A549 treated with GW870086 at 1 μM for 4 hours (cell line): ENCODE measurements around the gene CREB3. TPM values are rescaled to one million over a fixed set of nuclear protein-coding genes. Genes with fewer than 3 reads are reported as not detected.

Source experiments
- total RNA-seq: library from RNA; stranded (reverse); fragments of 200-300 nt; extraction: Qiagen RNA extraction; gene quantifications from 5 replicates; pipeline ENCODE4 v1.2.3, GENCODE V29; 2022; ENCODE audit warnings: low read depth

The CREB3 gene, protein sequence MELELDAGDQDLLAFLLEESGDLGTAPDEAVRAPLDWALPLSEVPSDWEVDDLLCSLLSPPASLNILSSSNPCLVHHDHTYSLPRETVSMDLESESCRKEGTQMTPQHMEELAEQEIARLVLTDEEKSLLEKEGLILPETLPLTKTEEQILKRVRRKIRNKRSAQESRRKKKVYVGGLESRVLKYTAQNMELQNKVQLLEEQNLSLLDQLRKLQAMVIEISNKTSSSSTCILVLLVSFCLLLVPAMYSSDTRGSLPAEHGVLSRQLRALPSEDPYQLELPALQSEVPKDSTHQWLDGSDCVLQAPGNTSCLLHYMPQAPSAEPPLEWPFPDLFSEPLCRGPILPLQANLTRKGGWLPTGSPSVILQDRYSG
- total RNA-seq: 55.4 to 63.4 TPM (median 58.6 TPM) in 5 replicates

DNA sequence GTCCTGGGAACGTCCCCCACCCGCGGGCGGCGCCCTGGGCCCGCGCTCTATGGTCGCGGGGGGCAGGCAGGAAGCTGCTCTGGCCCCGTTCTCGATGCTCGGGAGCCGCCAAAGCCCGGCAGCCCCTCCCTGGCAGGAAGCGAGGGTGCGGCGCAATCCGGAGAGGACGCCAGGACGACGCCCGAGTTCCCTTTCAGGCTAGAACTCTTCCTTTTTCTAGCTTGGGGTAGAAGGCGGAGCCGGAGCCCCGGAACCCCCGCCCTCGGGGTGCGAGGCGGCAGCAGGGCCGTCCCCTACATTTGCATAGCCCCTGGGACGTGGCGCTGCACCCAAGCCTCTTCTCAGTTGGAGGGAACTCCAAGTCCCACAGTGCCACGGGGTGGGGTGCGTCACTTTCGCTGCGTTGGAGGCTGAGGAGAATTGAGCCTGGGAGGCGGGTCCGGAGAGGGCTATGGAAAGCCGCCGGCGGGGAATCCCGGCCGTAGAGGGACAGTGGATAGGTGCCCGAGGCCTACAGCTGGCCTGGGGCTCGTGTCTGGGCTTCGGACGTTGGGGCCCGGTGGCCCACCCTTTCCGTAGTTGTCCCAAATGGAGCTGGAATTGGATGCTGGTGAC is at the start of gene CREB3, which contains the start of gene TLN1:
CREB3 (plus strand) TSS at position 482 of the 615 bp plus-strand sequence; CDS start at position 589, 107 bp downstream.
TLN1 (minus strand) TSS at position 11 of the 615 bp plus-strand sequence. CDS start 6,501 bp downstream, outside the sequence.

GRCh38 chr9:35689542-35690293 is 42.7 kb upstream of the CREB3 start, which contains the start of gene TPM2:
Gene TPM2 (minus strand): TSS chr9:35689925. CDS start chr9:35689817, 108 bp downstream.

DNA sequence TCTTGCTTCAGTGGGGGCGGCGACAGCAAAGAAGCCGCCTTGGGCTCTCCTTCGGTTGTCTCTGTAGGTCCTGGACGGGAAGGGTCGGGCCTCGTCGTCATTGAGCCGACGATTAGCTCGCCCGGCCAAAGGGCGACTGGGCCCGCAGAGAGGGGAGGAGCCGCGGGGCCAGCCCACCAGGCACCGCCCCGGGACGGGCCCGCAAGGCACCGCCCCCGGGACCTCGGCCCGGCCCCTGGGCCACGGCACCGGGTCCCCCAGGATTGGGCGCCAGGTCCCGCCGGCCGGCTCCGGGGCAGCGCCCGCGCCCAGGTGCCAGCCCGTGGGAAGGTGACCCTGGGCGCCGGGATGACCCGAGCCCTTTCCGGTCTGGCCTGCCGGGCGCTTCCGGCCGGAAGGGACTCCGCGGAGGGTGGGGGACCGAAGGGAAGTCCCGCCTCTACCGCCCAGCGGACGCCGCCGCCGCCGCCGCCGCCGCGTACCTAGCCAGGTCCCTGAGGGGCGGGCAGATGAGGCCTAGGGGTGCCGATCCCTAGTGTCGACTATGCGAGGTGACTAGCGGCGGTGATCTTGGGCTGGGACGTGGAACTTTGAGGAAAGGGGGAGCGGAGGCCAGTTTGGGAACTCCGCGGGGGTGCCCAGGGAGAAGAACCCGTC is 16.5 kb downstream of the CREB3 start, which contains the start of the genes GBA2 and RGP1:
GBA2 (minus strand) TSS at position 371 of the 657 bp plus-strand sequence. CDS start 524 bp downstream, outside the sequence.
RGP1 (plus strand) TSS at position 430 of the 657 bp plus-strand sequence. CDS start 469 bp downstream, outside the sequence.

GRCh38 chr9:35754264-35754663 is 21.8 kb downstream of the CREB3 start, which contains the start of gene MSMP:
Gene MSMP (minus strand): TSS chr9:35754276. CDS start chr9:35754129, 147 bp downstream.

Other genes starting within 250 kb of the CREB3 start
- gene RUSC2, start 242.6 kb upstream of the CREB3 start, total RNA-seq: 25.2 to 32.1 TPM (median 30.5 TPM) in 5 replicates
- 24.2 to 28.8 TPM (median 27.4 TPM) in 5 replicates for gene TESK1, start 127.4 kb upstream of the CREB3 start, total RNA-seq
- gene CD72, start 114.3 kb upstream of the CREB3 start, total RNA-seq: 0.06 to 0.31 TPM (median 0.14 TPM) in 4 of 5 replicates, not detected in the other
- not detected in 5 replicates for gene SIT1, start 81.7 kb upstream of the CREB3 start, total RNA-seq
- 7.1 to 29.0 TPM in 2 of 5 replicates, not detected in the others for gene RMRP, start 74.6 kb upstream of the CREB3 start, total RNA-seq
- gene CCDC107, start 74.4 kb upstream of the CREB3 start, total RNA-seq: 24.0 to 31.8 TPM (median 31.0 TPM) in 5 replicates
- gene ARHGEF39, start 67.5 kb upstream of the CREB3 start, total RNA-seq: 12.4 to 18.1 TPM (median 16.3 TPM) in 5 replicates
- 5.0 to 9.7 TPM (median 6.3 TPM) in 5 replicates for gene CA9, start 58.7 kb upstream of the CREB3 start, total RNA-seq
- 629 to 695 TPM (median 677 TPM) in 5 replicates for gene TPM2, start 42.7 kb upstream of the CREB3 start, total RNA-seq
- gene TLN1, start 471 bp upstream of the CREB3 start, total RNA-seq: 117 to 128 TPM (median 120 TPM) in 5 replicates
- 27.0 to 37.9 TPM (median 37.4 TPM) in 5 replicates for gene GBA2, start 16.6 kb downstream of the CREB3 start, total RNA-seq
- 12.0 to 17.1 TPM (median 15.7 TPM) in 5 replicates for gene RGP1, start 16.6 kb downstream of the CREB3 start, total RNA-seq
- gene MSMP, start 21.6 kb downstream of the CREB3 start, total RNA-seq: 0.32 TPM in 1 of 5 replicates, not detected in the others
- 4.7 to 7.4 TPM (median 5.5 TPM) in 5 replicates for gene NPR2, start 58.9 kb downstream of the CREB3 start, total RNA-seq
- gene SPAG8, start 79.6 kb downstream of the CREB3 start, total RNA-seq: 0.35 to 0.76 TPM (median 0.64 TPM) in 5 replicates
- gene HINT2, start 82.4 kb downstream of the CREB3 start, total RNA-seq: 71.0 to 115 TPM (median 94.9 TPM) in 5 replicates
- gene FAM221B, start 96.1 kb downstream of the CREB3 start, total RNA-seq: not detected in 5 replicates
- 2.0 to 4.0 TPM (median 3.0 TPM) in 5 replicates for gene TMEM8B, start 96.6 kb downstream of the CREB3 start, total RNA-seq
- gene OR13J1, start 137.7 kb downstream of the CREB3 start, total RNA-seq: not detected in 5 replicates
- gene HRCT1, start 173.5 kb downstream of the CREB3 start, total RNA-seq: 0.16 to 0.32 TPM (median 0.28 TPM) in 5 replicates
- gene SPAAR, start 176.8 kb downstream of the CREB3 start, total RNA-seq: 0.10 TPM in 1 of 5 replicates, not detected in the others
- gene OR2S2, start 225.5 kb downstream of the CREB3 start, total RNA-seq: not detected in 5 replicates